HL-60 (cell line): ENCODE measurements around the gene RFESD.

Experiments used
- DNase-seq, 2 experiments: peaks; one replicate each; pipeline ENCODE4 v3.0.0-alpha.2; 2010 to 2020; ENCODE audit warnings: low read depth in 1 of 2, low spot score in 1 of 2
- H3K27ac ChIP-seq: fragments of 250-450 bp; sonication (Bioruptor Pico); replicated peaks from 2 replicates; pipeline ENCODE4 v1.5.1; 2020; ENCODE audit warnings: mild to moderate bottlenecking, moderate library complexity
- H3K27me3 ChIP-seq: fragments of 250-450 bp; sonication (Bioruptor Pico); 2 replicates; pipeline ENCODE4 v1.5.1; 2021; ENCODE audit warnings: mild to moderate bottlenecking, moderate library complexity; ENCODE audit not compliant: insufficient read depth, poor library complexity, severe bottlenecking
- H3K4me3 ChIP-seq: replicated peaks from 2 replicates; pipeline ENCODE4 v1.5.1; 2011; ENCODE audit warnings: mild to moderate bottlenecking, control low read depth, low read length; ENCODE audit not compliant: insufficient read depth
- CTCF ChIP-seq: IDR thresholded peaks from one replicate; pipeline ENCODE4 v1.5.1; 2011; ENCODE audit warnings: low read length, control low read depth, inconsistent platforms; ENCODE audit not compliant: insufficient read depth
- GABPA ChIP-seq: IDR thresholded peaks from 2 replicates; pipeline ENCODE4 v1.6.1; 2012; ENCODE audit warnings: low read depth
- POLR2AphosphoS5 ChIP-seq: IDR thresholded peaks from 2 replicates; pipeline ENCODE4 v1.6.1; 2012; ENCODE audit warnings: low read depth
- REST ChIP-seq: IDR thresholded peaks from 2 replicates; pipeline ENCODE4 v1.6.1; 2012; ENCODE audit warnings: low read depth; ENCODE audit not compliant: insufficient replicate concordance
- SPI1 ChIP-seq: IDR thresholded peaks from 2 replicates; pipeline ENCODE4 v1.6.1; 2012; ENCODE audit warnings: low read depth, mild to moderate bottlenecking, borderline replicate concordance

Gene RFESD

GRCh38 chr5:95689680-95690079, 43.1 kb downstream of the RFESD start:
- TF ChIP-seq REST (no peak), SPI1 (no peak), POLR2AphosphoS5 (no peak), CTCF (no peak), GABPA (no peak)
- Histone ChIP-seq H3K27ac (no peak overlapping the region), H3K27me3 (no peaks in the 10 kb centered on the region), H3K4me3 (no peak overlapping the region)
- no peak for DNase-seq

- no peaks in the 10 kb centered on the region for H3K27me3 ChIP-seq
- H3K27ac ChIP-seq: no peak overlapping the region
- DNase-seq: no peak
- no peak for TF ChIP-seq REST
- TF ChIP-seq POLR2AphosphoS5: no peak
- no peak for TF ChIP-seq GABPA
- TF ChIP-seq CTCF: no peak
- TF ChIP-seq SPI1: no peak
- H3K4me3 ChIP-seq: no peak overlapping the region
These were observed 43.8 kb downstream of the RFESD start for GRCh38 chr5:95690333-95690732.

GRCh38 chr5:95697781-95698681, 51.5 kb downstream of the RFESD start:
- TF ChIP-seq CTCF: no peak
- TF ChIP-seq POLR2AphosphoS5: no peak
- TF ChIP-seq REST: no peak
- no peak for TF ChIP-seq SPI1
- no peak for TF ChIP-seq GABPA
- no peak overlapping the region for H3K27ac ChIP-seq
- no peaks in the 10 kb centered on the region for H3K27me3 ChIP-seq
- no peak for DNase-seq
- H3K4me3 ChIP-seq: no peak overlapping the region
